K562 (cell line): ENCODE data around the gene IFFO2. TPM values are rescaled to one million over a fixed set of nuclear protein-coding genes. Genes with fewer than 3 reads are reported as not detected.
A peak's percentile ranks its signal among the peaks of the same experiment; 100 is the strongest.

Source experiments
- ATAC-seq: fragments of 200-7000 bp; cut with Tn5 transposase; 3 replicates; pipeline ENCODE4 v1.9.1; 2020; ENCODE audit warnings: moderate library complexity
- BruUV-seq: library from RNA; stranded (reverse); fragments of 400-500 nt; replicated peaks from 2 replicates; lab custom pipeline; 2021; lab: Mats Ljungman, UMichigan
- CTCF ChIA-PET: fragments of 300-600 bp; formaldehyde crosslinking; extraction: SDS; loops from one replicate; lab custom pipeline; 2021; ENCODE audit warnings: low intra/inter-chr PET ratio; lab: Yijun Ruan, JAX
- POLR2A ChIA-PET: fragments of 300-600, 350-650 bp; sonication (Branson Sonifier 250); formaldehyde crosslinking; extraction: SDS; loops from one replicate; lab custom pipeline; 2021; ENCODE audit warnings: antibody characterized with exemption, inconsistent platforms; lab: Yijun Ruan, JAX
- DNase-seq, 4 experiments: peaks; one replicate each; pipeline versions ENCODE4 v3.0.0 to v3.0.0-alpha.2; 2011 to 2018; ENCODE audit warnings: low spot score in 3 of 4, mixed read lengths in 3 of 4; ENCODE audit errors: extremely low read depth in 1 of 4
- FAIRE-seq: peaks from 2 replicates; lab custom pipeline; 2011; peaks lifted over from hg19 to GRCh38; lab: Jason Lieb, UNC
- H2AFZ ChIP-seq: 2 replicates; pipeline ENCODE4 v1.6.0; 2011; ENCODE audit warnings: low read depth, low read length, control low read depth, inconsistent platforms
- H3K27ac ChIP-seq: fragments of 200-600 bp; 3 replicates; pipeline ENCODE4 v1.8.0; 2011; ENCODE audit warnings: low read depth, mild to moderate bottlenecking, control low read depth, inconsistent platforms, low read length, moderate library complexity, mixed read lengths; ENCODE audit errors: extremely low read depth
- H3K27me3 ChIP-seq, 2 experiments: fragments of 300-600 bp in 1 of 2; 2 replicates in 1 of 2; 3 replicates in 1 of 2; pipeline versions ENCODE4 v1.6.0 to v1.8.0; 2011; ENCODE audit warnings: inconsistent platforms in 2 of 2, low read length in 2 of 2, mild to moderate bottlenecking in 1 of 2, mixed read lengths in 1 of 2, moderate library complexity in 1 of 2; ENCODE audit not compliant: control insufficient read depth in 2 of 2, insufficient read depth in 2 of 2
- H3K36me3 ChIP-seq: fragments of 300-600 bp; 3 replicates; pipeline ENCODE4 v1.8.0; 2011; ENCODE audit warnings: mild to moderate bottlenecking, low read length, inconsistent platforms; ENCODE audit not compliant: control insufficient read depth, insufficient read depth
- H3K4me1 ChIP-seq, 2 experiments: fragments of 200-600 bp in 1 of 2; replicated peaks in 1 of 2; 2 replicates in 1 of 2; 3 replicates in 1 of 2; pipeline versions ENCODE4 v1.5.1 to v1.8.0; 2011; ENCODE audit warnings: inconsistent platforms in 2 of 2, low read length in 2 of 2, mild to moderate bottlenecking in 1 of 2, mixed read lengths in 1 of 2, moderate library complexity in 1 of 2; ENCODE audit not compliant: control insufficient read depth in 2 of 2, insufficient read depth in 2 of 2
- H3K4me2 ChIP-seq: 2 replicates; pipeline ENCODE4 v1.6.1; 2011; ENCODE audit warnings: low read length, control low read depth, inconsistent platforms, mixed read lengths; ENCODE audit not compliant: insufficient read depth
- H3K4me3 ChIP-seq: fragments of 200-600 bp; sonication (generic), shearing (Covaris generic); 2 replicates; pipeline ENCODE4 v1.5.1; 2016; ENCODE audit warnings: control low read depth, inconsistent platforms
- H3K79me2 ChIP-seq: fragments of 200-600 bp; 3 replicates; pipeline ENCODE4 v1.8.0; 2011; ENCODE audit warnings: low read length, inconsistent platforms; ENCODE audit not compliant: control insufficient read depth, insufficient read depth
- H3K9ac ChIP-seq, 2 experiments: 2 replicates each; pipeline versions ENCODE4 v1.6.0 to v1.6.1; 2011; ENCODE audit warnings: low read depth in 2 of 2, low read length in 2 of 2, control low read depth in 1 of 2, inconsistent platforms in 1 of 2, mild to moderate bottlenecking in 1 of 2, mixed read lengths in 1 of 2; ENCODE audit not compliant: insufficient read depth in 1 of 2
- H3K9me1 ChIP-seq: one replicate; pipeline ENCODE4 v1.6.0; 2011; ENCODE audit warnings: inconsistent platforms, mild to moderate bottlenecking, low read length, moderate library complexity; ENCODE audit not compliant: control insufficient read depth, insufficient read depth
- H3K9me3 ChIP-seq: replicated peaks from 2 replicates; pipeline ENCODE4 v1.5.1; 2011; ENCODE audit warnings: low read depth, low read length, inconsistent platforms; ENCODE audit not compliant: control insufficient read depth, insufficient read depth
- H4K20me1 ChIP-seq: replicated peaks from 2 replicates; pipeline ENCODE4 v1.6.1; 2011; ENCODE audit warnings: low read length, inconsistent platforms, mixed read lengths; ENCODE audit not compliant: control insufficient read depth, insufficient read depth
- ATF7 ChIP-seq: fragments of 450-650 bp; IDR thresholded peaks from 2 replicates; pipeline ENCODE4 v1.7.1; 2014; ENCODE audit warnings: mild to moderate bottlenecking, moderate library complexity
- FOSL1 ChIP-seq: fragments of 200-800 bp; sonication (Bioruptor generic); conservative IDR thresholded peaks from 2 replicates; pipeline ENCODE4 v1.6.1; 2016; ENCODE audit warnings: missing genetic modification characterization, missing compliant biosample characterization
- HNRNPL ChIP-seq: fragments of 200-400 bp; formaldehyde crosslinking; IDR thresholded peaks from 2 replicates; pipeline ENCODE4 v1.6.1; 2017; ENCODE audit warnings: low read depth, mild to moderate bottlenecking, low read length
- NELFE ChIP-seq: IDR thresholded peaks from 2 replicates; pipeline ENCODE4 v1.6.1; 2011; ENCODE audit warnings: mild to moderate bottlenecking; ENCODE audit not compliant: insufficient read depth, insufficient read length
- POLR2AphosphoS2 ChIP-seq: IDR thresholded peaks from 2 replicates; pipeline ENCODE4 v1.6.1; 2012; ENCODE audit warnings: low read length, improper control_type of control experiment
- SRF ChIP-seq, 2 experiments: fragments of 250-450, 450-650 bp in 1 of 2; sonication (Bioruptor Pico) in 1 of 2; sonication (generic) in 1 of 2; formaldehyde crosslinking; IDR thresholded peaks; 2 replicates each; pipeline versions ENCODE4 v1.5.0 to v1.5.1; 2020 to 2022; ENCODE audit warnings: mild to moderate bottlenecking in 1 of 2, missing genetic modification reagents in 1 of 2
- WGBS: fragments of 100-300 bp; shearing (Covaris generic); methylation state at CpG from one replicate; pipeline ENCODE4 v1.1.6; 2016; ENCODE audit warnings: low coverage, mixed read lengths; ENCODE audit not compliant: insufficient coverage; ENCODE audit errors: missing lambda C conversion rate; 5-methylcytosine and 5-hydroxymethylcytosine counted together
- in situ Hi-C: fragments of 300-500 bp; cut with MboI; formaldehyde crosslinking; loops from 4 replicates; pipeline ENCODE4 v1.15.0; 2018; ENCODE audit warnings: inconsistent platforms, mixed read lengths
- intact Hi-C: fragments of 100-400 bp; cut with micrococcal nuclease; formaldehyde crosslinking; loops from 2 replicates; pipeline ENCODE4 v1.14.2; 2022
- polyA plus RNA-seq, 8 experiments: library from polyadenylated mRNA; depleted of rRNA in 4 of 8; stranded (reverse) in 5 of 8; unstranded in 3 of 8; fragments of >200 nt; fragmentation: Nextera tagmentation in 2 of 8; fragmentation: Illumina TruSeq in 1 of 8; extraction: Ambion mirVana in 2 of 8; extraction: Trizol in 1 of 8; gene quantifications; 2 replicates each; pipeline versions ENCODE4 v1.2.1 to v1.2.3, GENCODE V29; 2011 to 2014; ENCODE audit warnings: inconsistent platforms in 1 of 8, missing spikeins in 1 of 8
- total RNA-seq, 7 experiments: library from RNA; depleted of rRNA in 6 of 7; stranded (reverse); fragments of >200 nt in 6 of 7; fragmentation: Illumina TruSeq in 2 of 7; extraction: Trizol in 2 of 7; gene quantifications; 2 replicates each; pipeline versions ENCODE4 v1.2.1 to v1.2.3, GENCODE V29; 2011 to 2021; ENCODE audit warnings: low replicate concordance in 1 of 7
- TF ChIP-seq, protein P1 (sequence below): sonication (generic); formaldehyde crosslinking; IDR thresholded peaks from 2 replicates; pipeline ENCODE4 v1.8.0; 2022; ENCODE audit warnings: missing genetic modification reagents, mild to moderate bottlenecking, moderate library complexity, borderline replicate concordance

The IFFO2 gene
- total and polyA plus RNA-seq, 9 of the 15 experiments (the other 6 are each of a cell fraction or from before 2014, with no cell fraction given), result 0.15 to 1.0 (median 0.44) TPM; not detected in 2

DNA sequence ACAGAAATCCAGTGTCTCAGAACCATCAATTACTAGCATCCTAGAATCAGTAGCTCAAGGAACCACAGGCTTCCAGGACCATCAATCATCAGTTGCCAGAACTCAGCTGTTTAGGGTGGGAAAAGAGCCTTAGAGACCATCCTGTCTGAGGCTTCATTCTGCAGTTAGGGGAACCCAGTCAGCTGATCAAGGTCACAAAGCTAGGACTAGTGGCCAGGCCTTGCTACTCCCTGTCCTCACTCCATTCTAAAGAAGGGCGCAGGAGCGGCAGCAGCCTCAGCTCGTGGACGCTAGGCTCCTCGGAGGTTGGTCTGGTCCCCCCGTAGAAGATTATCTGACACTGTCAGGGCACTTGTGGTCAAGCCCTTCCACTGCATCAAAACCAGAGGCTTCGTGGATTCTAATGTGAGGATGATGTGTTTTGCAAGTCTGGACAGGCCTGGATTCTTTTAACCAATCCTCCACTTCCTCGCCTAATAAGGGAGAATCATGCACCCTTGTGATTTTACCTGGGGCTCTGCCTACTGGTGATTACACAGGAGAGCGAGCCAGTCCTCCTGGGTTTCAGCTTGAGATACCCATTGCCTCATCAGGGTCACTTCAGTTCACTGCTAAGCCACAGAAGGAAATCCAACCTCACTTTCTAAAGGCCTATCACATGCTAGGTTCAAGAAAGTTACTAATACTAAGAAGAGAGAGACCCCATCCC, 41.7 kb upstream of the IFFO2 start:
- intact Hi-C loops, result no loop called here
- peak; percentile 29; the same call in 1 of the 2 replicates for TF ChIP-seq FOSL1 (tag)
- TF ChIP-seq POLR2AphosphoS2, result no peak
- TF ChIP-seq HNRNPL, result no peak
- no peak for TF ChIP-seq NELFE
- TF ChIP-seq ATF7, result no peak
- TF ChIP-seq, protein P1, sequence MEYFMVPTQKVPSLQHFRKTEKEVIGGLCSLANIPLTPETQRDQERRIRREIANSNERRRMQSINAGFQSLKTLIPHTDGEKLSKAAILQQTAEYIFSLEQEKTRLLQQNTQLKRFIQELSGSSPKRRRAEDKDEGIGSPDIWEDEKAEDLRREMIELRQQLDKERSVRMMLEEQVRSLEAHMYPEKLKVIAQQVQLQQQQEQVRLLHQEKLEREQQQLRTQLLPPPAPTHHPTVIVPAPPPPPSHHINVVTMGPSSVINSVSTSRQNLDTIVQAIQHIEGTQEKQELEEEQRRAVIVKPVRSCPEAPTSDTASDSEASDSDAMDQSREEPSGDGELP (CRISPR knock-in tag), result peak; percentile 15; the same call in 1 of the 2 replicates
- peak in 1 of 2 experiments; percentile 15; a peak in 1 of 4 replicates for TF ChIP-seq SRF (CRISPR knock-in tag; IDR thresholded peaks at IDR 0.05)
- TF ChIP-seq, all 486 proteins: peak for 3
- no TSS peak for BruUV-seq
- H3K79me2 ChIP-seq, result no peaks in the 10 kb centered on the region
- no peak overlapping the region for H3K4me2 ChIP-seq
- FAIRE-seq (no peak), DNase-seq (no peak), ATAC-seq (no peak; the same call in 2 of the 3 replicates)
- no peak overlapping the region for H2AFZ ChIP-seq
- no peaks in the 10 kb centered on the region for H3K36me3 ChIP-seq
- no peaks in the 10 kb centered on the region for H3K9me1 ChIP-seq
- peaks cover 3 to 39% of the 10 kb centered on the region in 2 experiments; a peak in 3 of 5 replicates for H3K27me3 ChIP-seq
- no peaks in the 10 kb centered on the region for H4K20me1 ChIP-seq
- 0 out of 2 replicates have a peak, but pooled peaks cover 4% of the 10 kb centered on the region for H3K9me3 ChIP-seq
- WGBS, result 0% methylated on average over 9 of the region's 9 CpGs
- in situ Hi-C loops, result no loop called here
- CTCF ChIA-PET, result no interaction called here
- no peak overlapping the region for H3K9ac ChIP-seq
- H3K27ac ChIP-seq, result no peak overlapping the region
- H3K4me3 ChIP-seq, result no peak overlapping the region
- H3K4me1 ChIP-seq, result peaks cover 0 to 2% of the 10 kb centered on the region in 2 experiments; a peak in 2 of 5 replicates
- POLR2A ChIA-PET, result no interaction called here
